HG03108 (cell line): ENCODE data around the gene DNAAF5.

Source experiments
- ATAC-seq: cut with Tn5 transposase; IDR thresholded peaks from one replicate; pipeline ENCODE4 v1.9.1; 2021; ENCODE audit warnings: moderate library complexity; ENCODE audit not compliant: unreplicated experiment

Gene DNAAF5

DNA sequence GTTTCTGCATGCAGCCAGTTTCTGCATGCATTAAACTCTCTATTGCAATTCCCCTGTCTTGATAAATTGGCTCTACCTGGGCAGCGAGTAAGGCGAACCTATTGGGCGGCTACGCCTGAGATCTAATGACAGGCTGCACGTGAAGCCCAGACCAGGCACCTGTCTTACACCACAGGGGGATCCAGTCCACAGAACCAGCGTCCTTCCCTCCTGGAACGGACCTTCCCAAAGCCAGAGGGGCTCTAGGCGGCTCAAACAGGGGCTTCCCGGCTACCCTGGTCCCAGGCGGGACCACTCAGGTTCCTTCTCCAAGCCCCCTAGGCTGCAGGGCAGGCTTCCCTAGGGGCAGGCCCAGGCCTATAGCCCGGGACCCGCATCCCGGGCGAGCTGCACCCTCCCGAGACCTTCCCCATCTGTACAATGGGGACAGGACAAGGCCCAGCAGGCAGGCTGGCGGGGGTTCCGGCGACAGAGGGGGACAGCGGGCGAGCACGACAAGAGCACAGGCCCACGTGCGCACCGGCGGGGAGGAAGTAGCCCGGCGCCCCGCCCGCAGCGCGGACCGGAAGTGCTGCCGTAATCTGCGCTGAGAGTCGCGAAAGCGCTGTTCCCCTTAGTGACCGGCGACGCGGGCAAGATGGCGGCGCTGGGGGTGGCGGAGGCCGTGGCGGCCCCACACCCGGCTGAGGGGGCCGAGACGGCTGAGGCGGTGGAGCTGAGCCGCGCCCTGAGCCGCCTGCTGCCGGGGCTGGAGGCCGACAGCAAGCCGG lies at the start of gene DNAAF5:
Gene DNAAF5, plus strand, starts transcription at position 616 of the 770 bp plus-strand sequence. Its CDS starts 22 bp downstream, at position 638.
- ATAC-seq: peak; percentile 80

- no peak for ATAC-seq
Observed at GRCh38 chr7:676972-677385, 49.5 kb upstream of the DNAAF5 start.

- no peak for ATAC-seq
Observed at GRCh38 chr7:680411-681127, 45.9 kb upstream of the DNAAF5 start.

DNA sequence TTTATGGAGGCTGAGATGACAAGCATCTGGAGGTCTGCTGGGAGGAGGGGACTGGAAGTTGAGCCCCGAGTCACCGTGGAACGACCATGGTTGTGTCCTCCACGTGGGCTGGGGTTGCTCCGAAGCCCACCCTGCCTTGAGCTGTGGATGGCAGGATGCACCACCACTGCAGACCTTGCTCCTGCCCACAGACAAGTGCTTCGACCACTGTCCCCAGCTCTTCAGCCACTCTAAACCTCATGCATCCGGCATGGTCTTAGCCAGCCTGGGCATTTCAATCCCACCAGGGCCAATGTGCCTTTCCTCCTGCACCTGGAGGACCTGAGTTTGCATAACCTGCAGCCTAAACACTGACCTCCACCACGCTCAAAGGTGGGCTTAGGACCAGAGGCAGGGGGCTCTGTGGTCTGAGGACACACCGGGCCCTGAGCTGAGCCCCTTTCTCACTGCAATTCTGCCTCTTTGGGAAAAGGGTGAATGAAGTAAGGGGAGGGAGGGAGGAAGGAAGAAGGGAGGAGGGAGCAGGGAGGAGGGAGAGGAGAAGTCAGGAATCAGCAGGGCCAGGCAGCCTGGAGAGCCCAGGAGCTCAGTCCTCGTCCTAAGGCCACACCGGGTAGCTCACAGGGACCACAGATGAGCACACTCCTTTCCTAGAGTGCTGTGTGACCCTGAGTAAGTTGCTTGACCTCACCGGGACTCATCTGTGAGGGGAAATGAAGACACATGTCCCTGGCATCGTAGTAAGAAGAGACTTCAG lies 44.8 kb upstream of the DNAAF5 start:
- no peak for ATAC-seq

DNA sequence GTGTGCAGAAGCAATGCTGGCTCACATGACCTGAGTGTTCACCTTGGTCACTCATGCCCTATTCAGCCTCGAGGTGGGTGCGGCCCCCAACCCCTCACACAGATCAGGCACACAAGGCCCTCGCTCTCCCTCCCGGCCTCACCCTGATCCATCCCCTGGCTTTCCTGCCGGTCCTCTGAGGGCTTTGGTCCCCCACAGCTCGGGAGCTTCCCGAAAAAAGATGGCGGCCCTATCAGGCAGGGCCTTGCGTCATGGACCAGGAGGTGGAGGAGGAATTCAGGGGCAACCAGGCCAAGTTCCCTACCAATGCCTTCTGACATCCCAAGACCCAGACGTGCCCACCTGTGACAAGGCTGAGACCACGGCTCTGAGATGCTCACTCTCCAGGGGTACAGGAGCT lies 43.7 kb upstream of the DNAAF5 start:
- ATAC-seq: no peak

DNA sequence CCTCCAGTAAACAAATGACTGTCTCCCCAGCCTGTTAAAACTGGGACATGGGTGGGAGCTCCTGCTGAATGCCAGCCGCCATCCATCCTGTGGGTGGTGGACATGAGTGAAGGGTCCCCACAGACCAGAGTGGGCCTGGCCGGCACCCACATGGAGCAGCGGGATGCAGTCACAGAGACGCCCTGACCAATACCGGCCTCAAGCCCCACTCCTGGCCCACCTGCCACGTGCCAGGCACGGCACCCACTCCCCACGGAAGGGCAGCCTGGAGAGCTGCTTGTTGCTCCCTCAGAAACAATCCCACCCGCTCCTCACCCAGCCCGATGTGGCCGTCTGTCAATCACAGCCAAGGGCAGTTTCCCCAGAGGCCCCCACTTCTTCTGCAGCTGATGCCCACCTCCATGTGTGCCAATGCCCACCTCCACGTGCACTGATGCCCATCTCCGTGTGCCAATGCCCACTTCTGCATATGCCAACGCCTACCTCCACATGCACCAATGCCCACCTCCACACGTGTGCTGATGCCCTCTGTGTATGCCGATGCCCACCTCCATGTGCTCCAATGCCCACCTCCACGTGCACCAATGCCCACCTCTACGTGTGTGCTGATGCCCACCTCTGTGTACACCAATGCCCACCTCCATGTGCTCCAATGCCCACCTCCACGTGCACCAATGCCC lies 42.8 kb upstream of the DNAAF5 start:
- ATAC-seq: no peak

- ATAC-seq: no peak
Observed at GRCh38 chr7:684416-684815, 42.1 kb upstream of the DNAAF5 start.

DNA sequence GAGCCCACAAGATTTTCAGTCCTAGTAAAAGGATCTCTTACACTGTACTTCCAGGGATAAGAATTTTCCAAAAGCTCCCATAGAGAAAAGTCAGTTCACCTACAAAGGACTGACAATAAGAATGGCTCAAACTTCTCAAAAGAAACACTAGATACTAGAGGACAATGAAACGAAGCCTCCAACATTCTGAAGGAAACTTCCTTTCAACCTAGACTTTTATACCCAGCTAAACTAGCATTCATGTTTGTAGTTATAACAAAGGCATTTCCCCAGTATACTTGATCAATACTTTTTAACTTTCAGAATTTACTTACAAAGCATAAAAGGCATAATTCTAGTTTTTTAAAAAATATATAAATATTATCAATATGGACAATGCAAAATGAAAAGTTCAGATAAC lies 41.0 kb upstream of the DNAAF5 start:
- no peak for ATAC-seq

- ATAC-seq: no peak
Observed at GRCh38 chr7:690478-691360, 35.8 kb upstream of the DNAAF5 start.

DNA sequence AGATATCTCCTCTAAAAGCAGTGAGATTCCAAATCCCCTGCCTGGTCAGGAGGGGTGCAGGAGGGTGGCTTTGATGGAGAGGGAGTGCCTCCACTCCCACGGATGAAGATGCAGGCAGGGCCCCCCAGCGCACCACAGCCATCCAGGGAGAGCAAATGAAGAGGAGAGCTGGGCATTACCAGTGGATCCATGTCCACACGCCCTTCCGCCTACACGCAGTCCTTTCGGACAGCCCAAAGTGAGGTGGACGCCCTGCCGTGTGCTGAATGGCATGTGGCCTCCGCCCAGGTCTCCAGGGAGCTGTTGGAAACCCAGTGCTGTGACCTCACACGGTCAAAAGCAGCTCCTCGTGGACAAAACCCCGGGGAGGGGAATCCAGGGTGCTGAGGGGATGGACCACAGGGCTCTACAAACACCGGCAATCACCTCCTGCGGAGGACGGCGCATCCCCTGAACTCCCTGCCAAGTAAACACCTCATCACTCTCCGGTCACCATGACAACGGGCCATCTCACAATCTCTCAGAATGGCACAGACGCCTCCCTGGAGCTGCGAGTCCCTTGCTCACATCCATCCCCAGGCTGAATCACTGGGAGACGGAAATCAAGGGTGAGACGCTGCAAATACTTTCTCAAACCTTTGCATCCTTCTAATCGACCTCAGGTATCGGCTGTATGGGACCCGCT lies 35.0 kb upstream of the DNAAF5 start:
- no peak for ATAC-seq

- no peak for ATAC-seq
Observed at GRCh38 chr7:693280-693679, 33.2 kb upstream of the DNAAF5 start.

DNA sequence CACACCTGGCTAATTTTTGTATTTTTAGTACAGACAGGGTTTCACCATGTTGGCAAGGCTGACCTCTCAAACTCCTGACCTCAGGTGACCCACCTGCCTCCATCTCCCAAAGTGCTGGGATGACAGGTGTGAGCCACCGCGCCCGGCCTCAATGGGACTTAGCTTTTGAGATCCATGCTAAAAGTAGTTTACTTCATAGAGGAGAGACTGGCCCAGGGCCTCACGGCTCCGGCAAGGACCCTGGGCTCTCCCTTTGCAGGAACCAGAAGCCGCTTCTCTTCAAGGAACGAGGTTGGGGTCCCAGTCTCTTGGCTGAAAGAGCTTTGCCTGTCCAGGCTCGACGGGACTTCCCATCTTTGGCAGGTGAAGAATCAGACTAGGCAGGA lies 30.1 kb upstream of the DNAAF5 start:
- no peak for ATAC-seq

- ATAC-seq: no peak
Observed at GRCh38 chr7:696812-697551, 29.5 kb upstream of the DNAAF5 start.

DNA sequence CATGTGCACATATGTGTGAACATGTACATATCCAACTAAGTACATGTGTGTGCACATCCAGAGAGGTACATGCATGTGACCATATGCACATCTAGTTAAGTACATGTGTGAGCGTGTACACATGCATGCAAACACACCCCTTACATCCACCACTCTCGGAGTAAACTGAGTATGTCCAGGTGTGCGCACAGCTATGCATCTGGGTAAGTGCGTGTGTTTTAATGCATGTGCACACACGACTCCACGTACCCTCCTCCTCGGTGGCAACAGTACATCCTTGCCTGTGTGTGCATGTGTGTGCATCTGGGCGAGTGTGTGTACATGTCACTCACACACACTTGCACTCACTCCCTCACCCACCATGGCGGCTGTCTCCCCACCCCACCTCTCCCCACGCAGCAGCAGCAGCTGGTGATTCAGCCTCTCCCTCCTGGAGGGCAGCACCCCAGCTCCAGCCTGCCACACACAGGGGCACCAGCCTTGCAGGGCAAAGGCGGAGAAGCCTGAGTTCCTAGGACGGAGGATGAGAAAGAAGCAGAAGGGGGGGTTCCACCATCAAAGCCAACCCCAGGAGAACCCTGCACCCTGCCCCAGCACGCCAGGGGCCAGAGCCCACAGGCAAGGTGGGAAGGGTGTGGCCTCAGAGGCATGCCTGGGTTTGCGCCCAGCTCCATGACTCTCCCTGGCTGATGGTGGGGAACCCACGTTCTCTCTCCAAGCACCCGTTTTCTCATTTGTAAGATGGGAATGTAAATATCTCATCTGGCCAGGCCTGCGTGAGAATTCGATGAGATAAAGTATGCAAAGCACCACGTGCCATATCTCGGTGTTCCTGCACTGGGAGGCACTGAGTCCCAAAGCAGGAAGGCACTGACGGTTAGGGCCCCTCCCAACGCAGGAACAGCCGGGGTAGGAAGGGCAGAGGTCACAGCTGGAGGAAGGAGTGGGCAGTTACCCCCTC lies 27.7 kb upstream of the DNAAF5 start:
- ATAC-seq: no peak

- ATAC-seq: no peak
Observed at GRCh38 chr7:699476-700170, 26.9 kb upstream of the DNAAF5 start.

GRCh38 chr7:701086-701671 lies 25.3 kb upstream of the DNAAF5 start:
- no peak for ATAC-seq

- ATAC-seq: no peak
Observed at GRCh38 chr7:703049-703448, 23.4 kb upstream of the DNAAF5 start.
